ENCODE results near the gene CKB. TPM values are rescaled to one million over a fixed set of nuclear protein-coding genes. Genes with fewer than 3 reads are reported as not detected.
A peak's percentile ranks its signal among the peaks of the same experiment; 100 is the strongest.

The CKB gene
- total RNA-seq, 2 experiments from 2014 or later: 3.4 to 4.0 TPM

DNA sequence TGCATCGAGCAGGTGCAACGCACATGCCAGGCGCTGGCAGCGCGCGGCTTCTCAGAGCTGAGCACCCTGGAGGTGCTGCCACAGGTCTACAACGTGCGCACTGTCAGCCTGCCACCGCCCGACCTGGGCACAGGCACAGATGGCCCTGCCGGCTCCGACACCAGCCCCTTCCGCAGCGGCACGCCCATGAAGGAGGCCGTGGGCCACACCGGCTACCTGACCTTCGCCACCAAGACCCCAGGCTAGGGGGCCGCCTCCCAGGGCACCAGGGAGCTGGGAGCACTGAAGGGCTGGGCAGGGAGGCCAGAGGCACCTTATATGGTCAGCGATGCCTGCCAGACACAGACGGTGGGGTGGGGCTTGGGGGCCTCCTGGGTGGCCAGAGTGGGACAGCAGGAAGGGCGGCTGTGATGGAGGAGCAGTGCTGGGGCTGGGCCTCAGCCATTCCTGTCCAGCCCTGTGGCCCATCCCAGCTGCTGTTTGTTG, 12.0 kb upstream of the CKB start:
- peaks cover 19% of the 10 kb centered on the region for H3K4me1 Mint-ChIP-seq
- no peaks in the 10 kb centered on the region for H3K27me3 Mint-ChIP-seq
- POLR2A ChIA-PET: interaction anchor here (0.5 to 0.7 kb wide), 2 partner anchors 11 to 30 kb away, joined by 3 to 5 read pairs; no protein-coding TSS in a partner anchor
- H3K4me3 Mint-ChIP-seq: no peak overlapping the region
- H3K9me3 Mint-ChIP-seq (ENCODE audit: low read depth): no peaks in the 10 kb centered on the region
- CTCF ChIA-PET: interaction anchor here (1.4 kb wide), 1 partner anchor 16 kb away, joined by 5 read pairs; no protein-coding TSS in a partner anchor
- H3K36me3 Mint-ChIP-seq (ENCODE audit: low read depth): peaks cover 9% of the 10 kb centered on the region
- ATAC-seq (no peak), DNase-seq (no peak)
- H3K27ac Mint-ChIP-seq: no peak overlapping the region
- intact Hi-C loops (cut with DNase I, micrococcal nuclease): no loop called here

DNA sequence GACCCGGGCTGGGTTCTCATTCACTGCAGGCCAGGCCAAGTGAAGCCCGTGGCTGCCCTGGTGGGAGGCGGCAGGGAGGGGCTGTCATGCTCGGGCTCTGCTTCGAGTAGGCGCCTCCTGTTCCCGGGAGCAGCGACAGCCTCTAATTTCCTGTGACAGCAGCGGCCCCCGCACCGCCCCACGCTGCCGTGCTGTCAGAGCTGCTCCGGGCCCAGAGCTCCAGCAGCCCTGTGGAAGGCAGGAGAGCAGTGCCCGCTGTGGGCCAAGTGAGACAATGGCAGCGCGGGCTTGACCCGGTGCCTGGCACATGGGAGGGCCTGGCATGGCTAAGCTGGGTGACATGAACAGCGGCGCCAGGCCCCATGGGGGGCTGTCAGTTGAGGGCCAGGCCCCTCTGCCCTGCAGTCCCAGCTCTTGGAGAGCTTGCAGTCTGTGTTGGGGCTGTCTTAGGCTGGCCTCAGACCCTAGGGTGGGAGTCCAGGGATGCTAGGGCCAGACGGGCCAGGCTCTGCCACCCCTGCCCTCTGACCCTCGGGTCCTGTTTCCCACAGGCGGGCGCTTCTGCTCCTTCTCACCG, 11.5 kb upstream of the CKB start:
- Mint-ChIP-seq H3K9me3 (ENCODE audit: low read depth) (no peaks in the 10 kb centered on the region), H3K4me3 (no peak overlapping the region), H3K27ac (no peak overlapping the region), H3K4me1 (peaks cover 19% of the 10 kb centered on the region), H3K27me3 (no peaks in the 10 kb centered on the region), H3K36me3 (ENCODE audit: low read depth) (peaks cover 11% of the 10 kb centered on the region)
- intact Hi-C loops (cut with DNase I, micrococcal nuclease): no loop called here
- ChIA-PET CTCF (no interaction called here), POLR2A (interaction anchor here (0.5 to 0.8 kb wide), 3 partner anchors 10 to 31 kb away, joined by 3 to 5 read pairs (median 3); no protein-coding TSS in a partner anchor)
- DNase-seq: no peak
- ATAC-seq: no peak

DNA sequence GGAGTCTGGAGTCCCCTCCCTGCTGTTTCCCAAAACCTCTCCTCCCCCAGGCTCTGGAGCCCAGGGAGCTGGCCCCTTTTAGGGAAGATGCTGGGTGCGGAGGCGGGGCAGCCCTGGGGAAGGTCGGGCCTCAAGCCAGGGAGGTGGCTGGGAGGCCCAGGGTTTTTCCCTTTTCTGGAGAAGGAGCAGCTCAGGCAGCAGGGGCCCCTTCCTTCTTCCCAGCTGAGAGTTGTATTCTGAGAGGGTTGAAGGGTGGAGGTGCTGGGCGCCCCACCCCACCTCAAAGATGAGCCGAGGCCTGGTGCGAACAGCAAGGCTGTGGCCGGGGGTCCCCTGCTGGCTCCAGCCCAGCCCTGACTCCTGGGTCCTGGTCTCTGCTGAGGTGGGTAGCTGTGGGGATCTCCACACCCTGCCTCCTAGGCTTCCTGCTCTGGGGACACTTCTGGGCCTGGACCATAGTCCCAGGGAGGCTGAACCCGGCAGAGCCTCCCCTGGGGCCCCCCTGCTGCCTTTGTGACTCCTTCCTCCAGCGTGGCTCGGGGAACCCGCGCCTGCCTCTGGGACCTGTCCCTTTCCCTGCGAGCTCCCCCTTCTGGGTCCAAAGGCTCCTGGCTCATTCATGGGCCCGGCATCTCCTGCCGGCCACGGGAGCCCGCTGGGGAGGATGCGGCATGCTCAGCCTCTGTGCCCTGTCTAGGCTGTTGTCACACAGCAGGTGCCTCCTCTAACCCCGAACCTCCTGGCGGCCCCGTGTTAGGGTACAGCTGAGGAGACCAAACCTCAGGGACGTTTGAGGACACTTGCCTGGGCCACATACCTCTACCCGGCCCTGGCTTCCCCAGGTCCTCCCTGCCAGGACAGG, 10.7 kb upstream of the CKB start:
- ATAC-seq: no peak
- CTCF ChIA-PET: no interaction called here
- H3K4me3 Mint-ChIP-seq: no peak overlapping the region
- no peaks in the 10 kb centered on the region for H3K27me3 Mint-ChIP-seq
- no peak for DNase-seq
- H3K4me1 Mint-ChIP-seq: peaks cover 22% of the 10 kb centered on the region
- peaks cover 11% of the 10 kb centered on the region for H3K36me3 Mint-ChIP-seq (ENCODE audit: low read depth)
- POLR2A ChIA-PET: interaction anchor here (0.8 kb wide), 1 partner anchor 10 kb away, joined by 3 read pairs; no protein-coding TSS in a partner anchor
- intact Hi-C loops (cut with DNase I, micrococcal nuclease): no loop called here
- H3K27ac Mint-ChIP-seq: no peak overlapping the region
- H3K9me3 Mint-ChIP-seq (ENCODE audit: low read depth): no peaks in the 10 kb centered on the region

DNA sequence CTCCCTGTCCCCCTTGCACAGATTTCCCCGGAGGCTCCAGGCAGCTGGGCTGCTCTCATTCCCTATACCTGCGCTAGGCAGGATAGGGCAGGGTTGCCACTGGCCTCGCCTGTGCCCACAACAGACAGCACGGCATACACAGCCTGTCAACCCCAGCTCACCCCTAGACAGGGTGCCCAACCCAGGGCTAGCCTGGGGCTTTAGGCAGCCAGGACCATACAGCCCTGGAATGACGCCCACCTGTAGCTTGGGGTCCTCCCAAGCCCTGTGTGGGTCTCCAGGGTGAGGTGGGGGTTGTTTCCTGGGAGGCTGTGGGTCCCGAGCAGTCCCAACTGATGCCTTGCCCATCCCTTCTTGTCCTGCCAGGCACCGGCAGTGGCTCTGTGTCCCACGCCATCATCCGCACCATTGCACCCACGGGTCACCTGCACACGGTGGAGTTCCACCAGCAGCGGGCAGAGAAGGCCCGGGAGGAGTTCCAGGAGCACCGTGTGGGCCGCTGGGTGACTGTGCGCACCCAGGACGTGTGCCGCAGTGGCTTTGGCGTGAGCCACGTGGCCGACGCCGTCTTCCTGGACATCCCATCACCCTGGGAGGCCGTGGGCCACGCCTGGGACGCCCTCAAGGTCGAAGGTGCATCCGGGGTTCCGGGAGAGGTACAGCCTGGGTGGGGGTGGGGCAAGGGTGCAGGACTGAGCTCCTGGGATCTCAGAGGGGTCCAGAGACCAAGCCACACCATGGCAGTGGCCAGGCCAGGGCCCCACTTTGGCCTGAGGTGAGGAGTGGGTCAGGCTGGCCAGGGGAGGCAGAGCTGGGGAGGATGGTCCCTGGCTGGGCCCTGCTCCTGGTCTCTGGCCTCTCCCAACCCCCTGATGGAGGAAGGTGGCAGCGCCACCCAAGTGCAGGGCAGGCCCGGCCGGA, 9.8 kb upstream of the CKB start:
- CTCF ChIA-PET: no interaction called here

DNA sequence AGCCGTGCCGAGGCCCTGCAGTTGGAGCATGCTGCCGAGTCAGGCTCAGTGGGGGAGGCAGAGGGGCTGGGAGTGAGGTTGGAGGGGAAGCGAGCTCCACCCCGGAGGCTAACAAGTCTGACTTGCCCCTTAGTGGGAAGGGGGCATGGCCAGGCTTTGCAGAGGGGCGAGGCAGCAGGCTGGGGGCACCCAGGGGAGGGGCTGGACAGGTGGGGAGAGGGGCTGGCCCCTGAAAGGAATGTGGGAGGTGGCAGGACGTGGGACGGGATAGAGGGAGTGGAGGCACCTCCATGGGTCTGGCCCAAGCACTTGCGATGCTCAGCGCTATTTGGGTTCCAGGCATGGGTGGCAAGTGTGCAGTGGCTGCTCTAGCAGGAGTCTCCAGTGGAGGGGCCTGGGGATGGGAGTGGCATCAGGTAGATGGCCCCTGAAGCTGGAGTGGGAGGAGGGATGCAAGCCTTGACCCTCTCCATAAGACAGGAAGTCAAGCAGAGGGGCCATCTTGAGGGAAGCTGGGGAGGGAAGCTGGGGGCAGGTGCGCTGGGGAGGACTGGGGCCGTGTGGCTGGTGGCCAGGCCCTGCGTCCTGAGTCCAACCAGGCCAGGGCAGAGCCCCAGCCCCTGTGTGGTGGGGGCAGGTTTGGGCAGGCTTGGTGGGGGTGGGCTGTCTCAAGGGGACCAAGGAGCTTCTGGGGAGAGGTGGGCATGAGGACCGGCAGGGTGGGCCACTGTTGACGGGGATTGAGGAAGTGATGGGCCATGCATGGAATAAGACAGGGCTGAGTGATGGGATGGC, 9.0 kb upstream of the CKB start:
- Mint-ChIP-seq H3K9me3 (ENCODE audit: low read depth) (no peaks in the 10 kb centered on the region), H3K36me3 (ENCODE audit: low read depth) (peaks cover 11% of the 10 kb centered on the region), H3K27ac (no peak overlapping the region), H3K27me3 (no peaks in the 10 kb centered on the region), H3K4me1 (peaks cover 33% of the 10 kb centered on the region), H3K4me3 (peak overlapping the region; percentile 96)
- DNase-seq: no peak
- POLR2A ChIA-PET: no interaction called here
- no peak for ATAC-seq
- CTCF ChIA-PET: interaction anchor here (1.2 kb wide), 1 partner anchor 13 kb away, joined by 5 read pairs; no protein-coding TSS in a partner anchor
- intact Hi-C loops (cut with DNase I, micrococcal nuclease): no loop called here

More for the DNA sequence above, 9.8 kb upstream of the CKB start:
- H3K27ac Mint-ChIP-seq: no peak overlapping the region
- H3K4me1 Mint-ChIP-seq: peaks cover 28% of the 10 kb centered on the region
- H3K4me3 Mint-ChIP-seq: no peak overlapping the region
- H3K9me3 Mint-ChIP-seq (ENCODE audit: low read depth): no peaks in the 10 kb centered on the region
- POLR2A ChIA-PET: no interaction called here
- DNase-seq: no peak
- ATAC-seq: no peak
- no peaks in the 10 kb centered on the region for H3K27me3 Mint-ChIP-seq
- peaks cover 11% of the 10 kb centered on the region for H3K36me3 Mint-ChIP-seq (ENCODE audit: low read depth)
- intact Hi-C loops (cut with DNase I, micrococcal nuclease): no loop called here

DNA sequence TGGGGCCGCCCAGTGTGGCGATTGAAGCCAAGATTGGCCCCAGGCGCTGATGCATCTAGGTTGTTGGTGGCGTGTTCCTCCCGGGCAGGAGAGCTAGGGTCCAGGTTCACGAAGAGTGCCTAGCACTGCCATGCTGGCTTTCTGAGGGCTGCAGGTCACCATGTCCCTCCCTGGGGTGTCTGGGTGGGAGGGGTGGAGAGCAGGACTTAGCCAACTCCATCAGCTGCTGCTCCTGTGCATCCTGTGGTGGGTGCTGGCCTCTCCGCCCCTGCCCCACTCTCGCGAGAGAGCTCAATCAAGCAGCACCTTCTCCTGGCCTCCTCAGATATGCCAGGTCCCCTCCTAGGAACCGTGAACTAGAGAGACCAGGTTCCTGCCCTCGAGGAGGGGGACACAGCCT, 8.2 kb upstream of the CKB start:
- H3K27me3 Mint-ChIP-seq: no peaks in the 10 kb centered on the region
- POLR2A ChIA-PET: no interaction called here

DNA sequence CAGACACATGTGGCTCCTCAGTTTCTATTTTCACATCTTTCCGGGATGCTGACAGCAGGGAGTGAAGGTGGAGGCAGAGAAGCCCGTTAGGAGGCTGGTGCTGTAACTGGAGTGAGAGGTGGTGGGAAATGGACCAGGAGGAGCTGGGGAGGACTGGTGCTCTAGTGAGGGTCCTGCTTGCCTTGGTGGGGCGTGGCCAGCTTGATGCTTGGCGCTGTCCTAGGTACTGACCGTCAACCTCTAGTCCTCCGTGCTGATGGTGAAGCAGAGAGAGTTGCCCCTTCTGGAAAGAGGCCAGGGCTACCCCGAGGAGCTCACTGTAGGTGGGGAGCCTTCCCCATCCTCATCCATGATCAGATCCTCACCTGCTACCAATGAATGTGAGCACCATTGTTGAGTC, 7.8 kb upstream of the CKB start:
- intact Hi-C loops (cut with DNase I, micrococcal nuclease): no loop called here
- Mint-ChIP-seq H3K27me3 (no peaks in the 10 kb centered on the region), H3K27ac (peak overlapping the region; percentile 47), H3K4me3 (peak overlapping the region; percentile 96), H3K36me3 (ENCODE audit: low read depth) (peaks cover 11% of the 10 kb centered on the region), H3K9me3 (ENCODE audit: low read depth) (no peaks in the 10 kb centered on the region), H3K4me1 (peaks cover 33% of the 10 kb centered on the region)
- ChIA-PET POLR2A (no interaction called here), CTCF (interaction anchor here (1.2 to 1.3 kb wide), 2 partner anchors 12 to 17 kb away, joined by 3 to 5 read pairs; no protein-coding TSS in a partner anchor)
- DNase-seq: peak; percentile 60
- no peak for ATAC-seq

More for the DNA sequence above, 8.2 kb upstream of the CKB start:
- H3K27ac Mint-ChIP-seq: no peak overlapping the region
- H3K36me3 Mint-ChIP-seq (ENCODE audit: low read depth): peaks cover 11% of the 10 kb centered on the region
- DNase-seq: no peak
- H3K9me3 Mint-ChIP-seq (ENCODE audit: low read depth): no peaks in the 10 kb centered on the region
- CTCF ChIA-PET: interaction anchor here (1.2 kb wide), 1 partner anchor 12 kb away, joined by 5 read pairs; no protein-coding TSS in a partner anchor
- intact Hi-C loops (cut with DNase I, micrococcal nuclease): no loop called here
- H3K4me1 Mint-ChIP-seq: peaks cover 33% of the 10 kb centered on the region
- ATAC-seq: no peak
- H3K4me3 Mint-ChIP-seq: peak overlapping the region; percentile 96

DNA sequence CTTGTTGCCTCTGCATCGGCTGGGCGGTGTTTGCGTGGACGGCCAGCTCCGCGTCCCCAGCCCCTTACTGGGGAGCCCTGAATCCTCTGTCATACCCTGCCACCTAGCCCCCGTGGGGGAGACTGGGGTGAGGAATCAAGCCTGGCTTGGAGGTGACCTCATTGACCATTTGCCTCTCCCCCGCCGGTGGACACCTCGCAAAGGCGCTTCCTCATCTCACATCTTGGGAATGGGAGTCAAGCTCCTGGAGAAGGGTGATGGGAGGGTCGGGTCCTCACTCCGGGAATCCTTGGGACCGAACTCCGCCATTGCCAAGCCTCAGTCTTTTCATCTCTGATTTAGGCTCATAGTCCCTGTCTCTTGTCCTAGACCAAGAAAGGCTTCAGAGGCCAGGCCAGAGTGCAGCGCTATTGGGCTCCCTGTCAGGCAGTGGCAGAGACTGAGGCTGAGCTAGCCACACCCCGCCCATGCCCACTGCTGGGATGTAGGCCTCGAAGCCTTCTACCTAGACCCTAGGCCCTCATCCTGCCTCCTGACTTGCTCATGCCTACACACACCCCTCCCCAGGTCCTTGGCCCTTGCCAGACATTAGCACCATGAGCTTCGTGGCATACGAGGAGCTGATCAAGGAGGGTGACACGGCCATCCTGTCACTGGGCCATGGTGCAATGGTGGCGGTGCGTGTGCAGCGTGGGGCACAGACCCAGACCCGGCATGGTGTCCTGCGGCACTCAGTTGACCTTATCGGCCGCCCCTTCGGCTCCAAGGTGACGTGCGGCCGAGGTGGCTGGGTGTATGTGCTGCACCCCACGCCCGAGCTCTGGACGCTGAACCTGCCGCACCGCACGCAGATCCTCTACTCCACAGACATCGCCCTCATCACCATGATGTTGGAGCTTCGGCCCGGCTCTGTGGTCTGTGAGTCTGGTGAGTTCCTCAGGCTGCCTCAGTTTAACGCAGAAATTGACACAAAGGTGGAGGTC, 7.0 kb upstream of the CKB start:
- Mint-ChIP-seq H3K4me3 (peak overlapping the region; percentile 96), H3K9me3 (ENCODE audit: low read depth) (no peaks in the 10 kb centered on the region), H3K27ac (peak overlapping the region; percentile 94), H3K27me3 (no peaks in the 10 kb centered on the region), H3K4me1 (peaks cover 33% of the 10 kb centered on the region), H3K36me3 (ENCODE audit: low read depth) (peaks cover 11% of the 10 kb centered on the region)
- ATAC-seq (no peak), DNase-seq (no peak)
- intact Hi-C loops (cut with DNase I, micrococcal nuclease): loop anchor here (1.0 to 10.0 kb wide), 6 partner anchors 33 to 455 kb away; partner anchors contain the start of genes BAG5 (in 2 of the 2), COA8 (in 2 of the 2), EIF5 (in 1 of the 2) and KLC1 (in 1 of the 2)
- ChIA-PET POLR2A (interaction anchor here (1.4 kb wide), 1 partner anchor 9 kb away, joined by 3 read pairs; no protein-coding TSS in a partner anchor), CTCF (interaction anchor here (1.3 to 2.6 kb wide), 4 partner anchors 9 to 32 kb away, joined by 3 to 10 read pairs (median 6); partner anchors contain the start of gene BAG5)

DNA sequence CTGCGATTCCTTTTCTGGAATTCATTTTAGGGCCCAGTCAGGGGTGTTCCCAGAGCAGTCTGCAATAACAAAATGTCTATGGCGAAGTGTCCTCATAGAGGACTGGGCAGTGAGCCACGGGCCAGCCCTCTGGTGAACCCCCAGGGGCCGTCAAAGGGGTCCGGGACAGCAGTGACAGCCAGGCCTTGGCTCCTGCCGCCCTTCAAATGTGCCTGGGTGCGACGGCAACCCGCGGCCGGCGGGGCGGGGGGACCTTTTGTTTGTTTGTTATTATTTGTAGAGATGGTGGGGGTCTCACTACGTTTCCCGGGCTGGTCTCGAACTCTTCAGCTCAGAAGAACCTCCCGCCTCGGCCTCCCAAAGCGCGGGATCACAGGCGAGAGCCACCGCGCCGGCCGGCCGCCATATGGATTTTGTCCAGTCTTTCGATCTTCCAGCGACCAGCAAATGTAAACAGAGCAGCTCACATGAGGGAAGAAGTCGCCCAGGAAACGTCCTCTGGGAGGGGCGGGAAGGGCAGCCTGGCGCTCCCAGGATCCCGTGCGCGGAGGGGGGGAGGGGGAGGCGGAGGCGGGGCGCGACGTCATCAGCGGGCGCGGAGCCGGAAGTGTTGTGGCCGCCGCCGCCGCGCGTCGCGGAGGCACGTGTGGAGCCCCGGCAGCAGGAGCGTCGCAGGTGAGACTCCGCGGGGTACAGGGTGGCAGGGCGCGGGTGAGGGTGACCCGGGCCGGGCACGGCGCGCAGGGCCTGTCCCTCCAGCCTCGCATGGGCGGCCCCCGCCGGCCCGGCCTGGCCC, 6.2 kb upstream of the CKB start, which contains the start of gene TRMT61A:
Gene TRMT61A (plus strand): TSS at position 610 of the 796 bp plus-strand sequence. CDS start 783 bp downstream, outside the sequence.
- intact Hi-C loops (cut with DNase I, micrococcal nuclease): loop anchor here (1.0 to 10.0 kb wide), 6 partner anchors 34 to 454 kb away; partner anchors contain the start of genes BAG5 (in 2 of the 2), COA8 (in 2 of the 2), EIF5 (in 1 of the 2) and KLC1 (in 1 of the 2)
- POLR2A ChIA-PET: interaction anchor here (1.4 kb wide), 2 partner anchors 8 to 33 kb away, joined by 3 read pairs; partner anchors contain the start of gene BAG5
- ATAC-seq: peak; percentile 77
- Mint-ChIP-seq H3K9me3 (ENCODE audit: low read depth) (no peaks in the 10 kb centered on the region), H3K4me1 (peaks cover 33% of the 10 kb centered on the region), H3K27me3 (peaks cover 2% of the 10 kb centered on the region), H3K36me3 (ENCODE audit: low read depth) (peaks cover 11% of the 10 kb centered on the region), H3K27ac (peak within 1 kb of the TSS; percentile 94), H3K4me3 (peak within 1 kb of the TSS; percentile 96)
- CTCF ChIA-PET: interaction anchor here (1.5 to 2.6 kb wide), 3 partner anchors 8 to 33 kb away, joined by 3 to 10 read pairs (median 9); partner anchors contain the start of gene BAG5
- peak; percentile 87 for DNase-seq
